ENCODE measurements around the gene LARGE1. TPM values are rescaled to one million over a fixed set of nuclear protein-coding genes. Genes with fewer than 3 reads are reported as not detected.

LARGE1 gene
- total and polyA plus RNA-seq, 2 of the 13 experiments (the other 11 are each of a cell fraction or from before 2014, with no cell fraction given): 8.4 to 11.0 TPM

- TF ChIP-seq, protein P1, sequence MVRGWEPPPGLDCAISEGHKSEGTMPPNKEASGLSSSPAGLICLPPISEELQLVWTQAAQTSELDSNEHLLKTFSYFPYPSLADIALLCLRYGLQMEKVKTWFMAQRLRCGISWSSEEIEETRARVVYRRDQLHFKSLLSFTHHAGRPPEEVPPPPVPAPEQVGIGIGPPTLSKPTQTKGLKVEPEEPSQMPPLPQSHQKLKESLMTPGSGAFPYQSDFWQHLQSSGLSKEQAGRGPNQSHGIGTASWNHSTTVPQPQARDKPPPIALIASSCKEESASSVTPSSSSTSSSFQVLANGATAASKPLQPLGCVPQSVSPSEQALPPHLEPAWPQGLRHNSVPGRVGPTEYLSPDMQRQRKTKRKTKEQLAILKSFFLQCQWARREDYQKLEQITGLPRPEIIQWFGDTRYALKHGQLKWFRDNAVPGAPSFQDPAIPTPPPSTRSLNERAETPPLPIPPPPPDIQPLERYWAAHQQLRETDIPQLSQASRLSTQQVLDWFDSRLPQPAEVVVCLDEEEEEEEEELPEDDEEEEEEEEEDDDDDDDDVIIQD (CRISPR knock-in tag; IDR thresholded peaks at IDR 0.05; ENCODE audit: low read depth): peak; percentile 50; the same call in 1 of the 2 replicates
- no peak for TF ChIP-seq PCBP2 (optimal IDR thresholded peaks at IDR 0.05; ENCODE audit: low read depth, low read length, poor library complexity, severe bottlenecking)
- no peak for TF ChIP-seq NR3C1 (CRISPR knock-in tag; IDR thresholded peaks at IDR 0.05)
- no peak for TF ChIP-seq NR2F1 (CRISPR knock-in tag; IDR thresholded peaks at IDR 0.05)
- TF ChIP-seq, protein P2, sequence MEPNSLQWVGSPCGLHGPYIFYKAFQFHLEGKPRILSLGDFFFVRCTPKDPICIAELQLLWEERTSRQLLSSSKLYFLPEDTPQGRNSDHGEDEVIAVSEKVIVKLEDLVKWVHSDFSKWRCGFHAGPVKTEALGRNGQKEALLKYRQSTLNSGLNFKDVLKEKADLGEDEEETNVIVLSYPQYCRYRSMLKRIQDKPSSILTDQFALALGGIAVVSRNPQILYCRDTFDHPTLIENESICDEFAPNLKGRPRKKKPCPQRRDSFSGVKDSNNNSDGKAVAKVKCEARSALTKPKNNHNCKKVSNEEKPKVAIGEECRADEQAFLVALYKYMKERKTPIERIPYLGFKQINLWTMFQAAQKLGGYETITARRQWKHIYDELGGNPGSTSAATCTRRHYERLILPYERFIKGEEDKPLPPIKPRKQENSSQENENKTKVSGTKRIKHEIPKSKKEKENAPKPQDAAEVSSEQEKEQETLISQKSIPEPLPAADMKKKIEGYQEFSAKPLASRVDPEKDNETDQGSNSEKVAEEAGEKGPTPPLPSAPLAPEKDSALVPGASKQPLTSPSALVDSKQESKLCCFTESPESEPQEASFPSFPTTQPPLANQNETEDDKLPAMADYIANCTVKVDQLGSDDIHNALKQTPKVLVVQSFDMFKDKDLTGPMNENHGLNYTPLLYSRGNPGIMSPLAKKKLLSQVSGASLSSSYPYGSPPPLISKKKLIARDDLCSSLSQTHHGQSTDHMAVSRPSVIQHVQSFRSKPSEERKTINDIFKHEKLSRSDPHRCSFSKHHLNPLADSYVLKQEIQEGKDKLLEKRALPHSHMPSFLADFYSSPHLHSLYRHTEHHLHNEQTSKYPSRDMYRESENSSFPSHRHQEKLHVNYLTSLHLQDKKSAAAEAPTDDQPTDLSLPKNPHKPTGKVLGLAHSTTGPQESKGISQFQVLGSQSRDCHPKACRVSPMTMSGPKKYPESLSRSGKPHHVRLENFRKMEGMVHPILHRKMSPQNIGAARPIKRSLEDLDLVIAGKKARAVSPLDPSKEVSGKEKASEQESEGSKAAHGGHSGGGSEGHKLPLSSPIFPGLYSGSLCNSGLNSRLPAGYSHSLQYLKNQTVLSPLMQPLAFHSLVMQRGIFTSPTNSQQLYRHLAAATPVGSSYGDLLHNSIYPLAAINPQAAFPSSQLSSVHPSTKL (CRISPR knock-in tag; IDR thresholded peaks at IDR 0.05): peak; percentile 23; the same call in 1 of the 2 replicates
- TF ChIP-seq, protein P3, sequence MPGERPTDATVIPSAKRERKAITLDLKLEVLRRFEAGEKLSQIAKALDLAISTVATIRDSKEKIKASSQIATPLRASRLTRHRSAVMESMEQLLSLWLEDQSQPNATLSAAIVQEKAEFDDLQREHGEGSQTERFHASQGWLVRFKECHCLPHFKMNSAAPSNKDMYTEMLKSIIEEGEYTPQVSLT (CRISPR knock-in tag; IDR thresholded peaks at IDR 0.05; ENCODE audit: borderline replicate concordance, low read depth): no peak
- no peak for TF ChIP-seq SP2 (CRISPR knock-in tag; IDR thresholded peaks at IDR 0.05)
- TF ChIP-seq TERF1 (CRISPR knock-in tag; IDR thresholded peaks at IDR 0.05): no peak
- TF ChIP-seq THRA (CRISPR knock-in tag; IDR thresholded peaks at IDR 0.05; ENCODE audit: borderline replicate concordance): no peak
- no peak for TF ChIP-seq ARID2 (CRISPR knock-in tag; IDR thresholded peaks at IDR 0.05; ENCODE audit: borderline replicate concordance)
- no peak for TF ChIP-seq KDM2A (CRISPR knock-in tag; IDR thresholded peaks at IDR 0.05; ENCODE audit: borderline replicate concordance, low read depth)
- TF ChIP-seq NONO (IDR thresholded peaks at IDR 0.05): no peak
- TF ChIP-seq NONO (CRISPR knock-in tag; conservative IDR thresholded peaks at IDR 0.05): no peak
- TF ChIP-seq TCF7L2 (IDR thresholded peaks at IDR 0.05; ENCODE audit: low read depth, low read length): no peak
- TF ChIP-seq, protein P4, sequence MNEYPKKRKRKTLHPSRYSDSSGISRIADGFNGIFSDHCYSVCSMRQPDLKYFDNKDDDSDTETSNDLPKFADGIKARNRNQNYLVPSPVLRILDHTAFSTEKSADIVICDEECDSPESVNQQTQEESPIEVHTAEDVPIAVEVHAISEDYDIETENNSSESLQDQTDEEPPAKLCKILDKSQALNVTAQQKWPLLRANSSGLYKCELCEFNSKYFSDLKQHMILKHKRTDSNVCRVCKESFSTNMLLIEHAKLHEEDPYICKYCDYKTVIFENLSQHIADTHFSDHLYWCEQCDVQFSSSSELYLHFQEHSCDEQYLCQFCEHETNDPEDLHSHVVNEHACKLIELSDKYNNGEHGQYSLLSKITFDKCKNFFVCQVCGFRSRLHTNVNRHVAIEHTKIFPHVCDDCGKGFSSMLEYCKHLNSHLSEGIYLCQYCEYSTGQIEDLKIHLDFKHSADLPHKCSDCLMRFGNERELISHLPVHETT (CRISPR knock-in tag; conservative IDR thresholded peaks at IDR 0.05): no peak
- TF ChIP-seq NFYB (CRISPR knock-in tag; IDR thresholded peaks at IDR 0.05): no peak
- TF ChIP-seq, protein P5, sequence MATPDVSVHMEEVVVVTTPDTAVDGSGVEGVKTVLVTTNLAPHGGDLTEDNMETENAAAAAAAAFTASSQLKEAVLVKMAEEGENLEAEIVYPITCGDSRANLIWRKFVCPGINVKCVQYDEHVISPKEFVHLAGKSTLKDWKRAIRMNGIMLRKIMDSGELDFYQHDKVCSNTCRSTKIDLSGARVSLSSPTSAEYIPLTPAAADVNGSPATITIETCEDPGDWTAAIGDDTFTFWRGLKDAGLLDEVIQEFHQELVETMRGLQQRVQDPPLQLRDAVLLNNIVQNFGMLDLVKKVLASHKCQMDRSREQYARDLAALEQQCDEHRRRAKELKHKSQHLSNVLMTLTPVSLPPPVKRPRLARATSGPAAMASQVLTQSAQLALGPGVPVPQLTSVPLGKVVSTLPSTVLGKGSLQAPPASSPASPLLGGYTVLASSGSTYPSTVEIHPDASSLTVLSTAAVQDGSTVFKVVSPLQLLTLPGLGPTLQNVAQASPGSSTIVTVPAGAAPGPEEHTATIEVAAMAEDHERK (CRISPR knock-in tag; IDR thresholded peaks at IDR 0.05; ENCODE audit: low read depth): no peak
- TF ChIP-seq PAWR (CRISPR knock-in tag; IDR thresholded peaks at IDR 0.05; ENCODE audit: borderline replicate concordance): no peak
- TF ChIP-seq HOXD1 (CRISPR knock-in tag; IDR thresholded peaks at IDR 0.05): no peak
Measured at GRCh38 chr22:33631777-33632176, 288.5 kb downstream of the LARGE1 start (continued).
